ENCODE data around the gene BACE2. TPM values are rescaled to one million over a fixed set of nuclear protein-coding genes. Genes with fewer than 3 reads are reported as not detected.

BACE2 gene
- total and polyA plus RNA-seq, 2 donors (not counting 1 experiment from before 2014, with no cell fraction given), result 18.4 to 40.8 TPM

- Histone ChIP-seq H3K9ac (ENCODE audit: low read length) (no peak overlapping the region), H3K4me3 (ENCODE audit: control extremely low read depth in 1 of 5, extremely low read depth in 1 of 5, insufficient read depth in 1 of 5, low read depth in 2 of 5, low read length in 4 of 5) (no peak overlapping the region), H4K20me1 (ENCODE audit: control insufficient read depth, insufficient read depth, low read length, poor library complexity, severe bottlenecking) (peaks cover 47% of the 10 kb centered on the region), H3K27me3 (replicated peaks in 1 of 4; ENCODE audit: control extremely low read depth in 1 of 4, control insufficient read depth in 3 of 4, insufficient read depth in 4 of 4, low read length in 3 of 4) (no peaks in the 10 kb centered on the region), H3K79me2 (ENCODE audit: control insufficient read depth, insufficient read depth, low read length) (peaks cover 47% of the 10 kb centered on the region), H2AFZ (ENCODE audit: insufficient read depth, low read depth, low read length, poor library complexity, severe bottlenecking) (no peak overlapping the region), H3K4me2 (replicated peaks; ENCODE audit: low read depth, low read length, poor library complexity, severe bottlenecking) (no peak overlapping the region), H3K36me3 (replicated peaks in 1 of 2; ENCODE audit: control extremely low read depth in 1 of 2, control insufficient read depth in 1 of 2, extremely low read depth in 1 of 2, insufficient read depth in 2 of 2, low read length in 1 of 2) (peaks cover 0 to 50% of the 10 kb centered on the region in 2 experiments), H3K4me1 (ENCODE audit: control insufficient read depth in 2 of 2, insufficient read depth in 2 of 2, low read length in 2 of 2) (no peaks in the 10 kb centered on the region), H3K27ac (ENCODE audit: low read length in 2 of 2) (no peak overlapping the region), H3K9me3 (ENCODE audit: control extremely low read depth in 1 of 3, control insufficient read depth in 2 of 3, insufficient read depth in 1 of 3, low read length in 2 of 3) (peaks cover 0 to 5% (median 0%) of the 10 kb centered on the region in 3 donors)
- Mint-ChIP-seq H3K4me1 (peaks cover 15% of the 10 kb centered on the region), H3K4me3 (no peak overlapping the region), H3K9me3 (ENCODE audit: insufficient read depth) (no peaks in the 10 kb centered on the region), H3K27me3 (no peaks in the 10 kb centered on the region), H3K27ac (no peak overlapping the region)
- CTCF ChIA-PET, result interaction anchor here (1.2 kb wide), 1 partner anchor 69 kb away, joined by 3 read pairs; no protein-coding TSS in a partner anchor
- TF ChIP-seq CTCF (IDR thresholded peaks at IDR 0.05), result no peak
- TF ChIP-seq EZH2 (IDR thresholded peaks at IDR 0.05; ENCODE audit: borderline replicate concordance, insufficient read depth, low read depth, low read length, poor library complexity, severe bottlenecking), result no peak
- no peak for DNase-seq
- WGBS (ENCODE audit: insufficient coverage), result 91% methylated on average over 3 of the region's 3 CpGs
- POLR2A ChIA-PET, result no interaction called here
- intact Hi-C loops (cut with micrococcal nuclease), result no loop called here
- ATAC-seq (ENCODE audit: low read depth), result no peak
These were observed 72.1 kb downstream of the BACE2 start for GRCh38 chr21:41240040-41240439.

GRCh38 chr21:41241341-41241740 is 73.4 kb downstream of the BACE2 start:
- ATAC-seq (ENCODE audit: low read depth), result no peak
- peaks cover 0 to 56% of the 10 kb centered on the region in 2 experiments for H3K36me3 ChIP-seq (replicated peaks in 1 of 2; ENCODE audit: control extremely low read depth in 1 of 2, control insufficient read depth in 1 of 2, extremely low read depth in 1 of 2, insufficient read depth in 2 of 2, low read length in 1 of 2)
- H3K27ac Mint-ChIP-seq, result no peak overlapping the region
- no peak overlapping the region for H2AFZ ChIP-seq (ENCODE audit: insufficient read depth, low read depth, low read length, poor library complexity, severe bottlenecking)
- peaks cover 0 to 5% (median 0%) of the 10 kb centered on the region in 3 donors for H3K9me3 ChIP-seq (ENCODE audit: control extremely low read depth in 1 of 3, control insufficient read depth in 2 of 3, insufficient read depth in 1 of 3, low read length in 2 of 3)
- H3K4me3 Mint-ChIP-seq, result no peak overlapping the region
- intact Hi-C loops (cut with micrococcal nuclease), result no loop called here
- no peak overlapping the region for H3K4me2 ChIP-seq (replicated peaks; ENCODE audit: low read depth, low read length, poor library complexity, severe bottlenecking)
- H3K4me1 Mint-ChIP-seq, result peaks cover 7% of the 10 kb centered on the region
- H3K4me1 ChIP-seq (ENCODE audit: control insufficient read depth in 2 of 2, insufficient read depth in 2 of 2, low read length in 2 of 2), result no peaks in the 10 kb centered on the region
- WGBS (ENCODE audit: insufficient coverage), result 93% methylated on average over 8 of the region's 8 CpGs
- no peak for DNase-seq
- ChIA-PET POLR2A (no interaction called here), CTCF (interaction anchor here (0.7 to 1.2 kb wide), 2 partner anchors 42 to 70 kb away, joined by 3 read pairs; no protein-coding TSS in a partner anchor)
- H3K9me3 Mint-ChIP-seq (ENCODE audit: insufficient read depth), result no peaks in the 10 kb centered on the region
- no peak overlapping the region for H3K9ac ChIP-seq (ENCODE audit: low read length)
- TF ChIP-seq CTCF (IDR thresholded peaks at IDR 0.05) (no peak), EZH2 (IDR thresholded peaks at IDR 0.05; ENCODE audit: borderline replicate concordance, insufficient read depth, low read depth, low read length, poor library complexity, severe bottlenecking) (no peak)
- H3K27me3 ChIP-seq (replicated peaks in 1 of 4; ENCODE audit: control extremely low read depth in 1 of 4, control insufficient read depth in 3 of 4, insufficient read depth in 4 of 4, low read length in 3 of 4), result no peaks in the 10 kb centered on the region
- no peak overlapping the region for H3K4me3 ChIP-seq (ENCODE audit: control extremely low read depth in 1 of 5, extremely low read depth in 1 of 5, insufficient read depth in 1 of 5, low read depth in 2 of 5, low read length in 4 of 5)
- peaks cover 34% of the 10 kb centered on the region for H3K79me2 ChIP-seq (ENCODE audit: control insufficient read depth, insufficient read depth, low read length)
- no peak overlapping the region for H3K27ac ChIP-seq (ENCODE audit: low read length in 2 of 2)
- H3K27me3 Mint-ChIP-seq, result no peaks in the 10 kb centered on the region
- H4K20me1 ChIP-seq (ENCODE audit: control insufficient read depth, insufficient read depth, low read length, poor library complexity, severe bottlenecking), result peaks cover 34% of the 10 kb centered on the region
